Adrenal gland (tissue), 12 donors: ENCODE data around the gene EHBP1. TPM values are rescaled to one million over a fixed set of nuclear protein-coding genes. Genes with fewer than 3 reads are reported as not detected.

Source experiments
- DNase-seq, 7 donors: peaks; one replicate each; pipeline ENCODE4 v3.0.0-alpha.2; 2019 to 2020
- H3K27ac ChIP-seq, 5 donors: fragments of 200-600 bp; sonication (generic) in 4 of 5; 1 replicate in 3 of 5; 2 replicates in 2 of 5; pipeline versions ENCODE4 v1.5.1 to v1.8.0; 2016 to 2020; ENCODE audit warnings: mild to moderate bottlenecking in 1 of 5
- H3K27me3 ChIP-seq: fragments of 200-600 bp; 2 replicates; pipeline ENCODE4 v1.8.0; 2021
- H3K36me3 ChIP-seq, 2 donors: fragments of 200-600 bp; replicated peaks in 1 of 2; 1 replicate in 1 of 2; 2 replicates in 1 of 2; pipeline versions ENCODE4 v1.5.1 to v1.8.0; 2018 to 2022
- H3K4me1 ChIP-seq, 2 donors: fragments of 200-600 bp; replicated peaks in 1 of 2; 1 replicate in 1 of 2; 2 replicates in 1 of 2; pipeline versions ENCODE4 v1.5.1 to v1.8.0; 2018 to 2021
- H3K4me3 ChIP-seq, 4 donors: fragments of 200-600 bp; sonication (generic) in 3 of 4; one replicate each; pipeline ENCODE4 v1.5.1; 2016 to 2018
- H3K9me3 ChIP-seq, 3 donors: fragments of 200-600 bp; sonication (generic) in 1 of 3; replicated peaks in 1 of 3; 1 replicate in 2 of 3; 2 replicates in 1 of 3; pipeline versions ENCODE4 v1.5.1 to v1.8.0; 2016 to 2021
- CTCF ChIP-seq, 6 experiments: fragments of 450-650 bp in 4 of 6; fragments of 200-600 bp in 2 of 6; sonication (generic) in 1 of 6; IDR thresholded peaks; 1 replicate in 5 of 6; 2 replicates in 1 of 6; pipeline versions ENCODE4 v1.5.1 to v1.8.0; 2016 to 2021; ENCODE audit warnings: antibody characterized with exemption in 6 of 6, mild to moderate bottlenecking in 2 of 6, moderate library complexity in 1 of 6
- POLR2A ChIP-seq, 2 donors: fragments of 450-650 bp; IDR thresholded peaks; one replicate each; pipeline ENCODE4 v1.6.1; 2017; ENCODE audit warnings: antibody characterized with exemption in 2 of 2, mild to moderate bottlenecking in 2 of 2, moderate library complexity in 1 of 2
- WGBS, 4 donors: extraction: QIAGEN DNeasy Blood & Tissue Kit in 2 of 4; methylation state at CpG; one replicate each; pipeline versions ENCODE4 v1.1.5 to v1.1.7; 2013 to 2017; 5-methylcytosine and 5-hydroxymethylcytosine counted together
- intact Hi-C, 2 donors: fragments of 100-400 bp; cut with DNase I; formaldehyde crosslinking; loops; one replicate each; pipeline versions ENCODE4 v1.14.1 to v1.15.0; 2022 to 2023
- polyA plus RNA-seq, 3 donors: library from polyadenylated mRNA; stranded (reverse); fragments of 200-250 nt in 2 of 3; fragments of 350-450 nt in 1 of 3; fragmentation: Illumina TruSeq in 1 of 3; extraction: RNeasy Lipid Tissue Mini Kit (QIAGEN cat#74804) in 1 of 3; gene quantifications; one replicate each; pipeline ENCODE4 v1.2.3, GENCODE V29; 2013 to 2014
- total RNA-seq, 9 donors: library from RNA; depleted of rRNA in 4 of 9; stranded (reverse); fragments of >200 nt in 4 of 9; fragments of 120-200 nt in 1 of 9; fragmentation: NEBNext Ultra II Directional in 1 of 9; extraction: Animal tissue kit (Norgen Biotek cat#: 25700) in 1 of 9; gene quantifications; one replicate each; pipeline versions ENCODE4 v1.1.0 to v1.2.4, GENCODE V29; 2013 to 2023
- donor health status: healthy with polysubstance abuse.
- donor health status: Bipolar disorder and iron deficiency.
- donor health status: DM: yes; HTN: yes; CAD: no.
- donor health status: DM: no; HTN: no; CAD: no.
- donor health status: DM: no; HTN: no; CAD: no.
- donor health status: DM: yes; HTN: yes; CAD: no.

The EHBP1 gene
- total and polyA plus RNA-seq, 12 donors: 13.5 to 83.6 (median 46.3) TPM

DNA sequence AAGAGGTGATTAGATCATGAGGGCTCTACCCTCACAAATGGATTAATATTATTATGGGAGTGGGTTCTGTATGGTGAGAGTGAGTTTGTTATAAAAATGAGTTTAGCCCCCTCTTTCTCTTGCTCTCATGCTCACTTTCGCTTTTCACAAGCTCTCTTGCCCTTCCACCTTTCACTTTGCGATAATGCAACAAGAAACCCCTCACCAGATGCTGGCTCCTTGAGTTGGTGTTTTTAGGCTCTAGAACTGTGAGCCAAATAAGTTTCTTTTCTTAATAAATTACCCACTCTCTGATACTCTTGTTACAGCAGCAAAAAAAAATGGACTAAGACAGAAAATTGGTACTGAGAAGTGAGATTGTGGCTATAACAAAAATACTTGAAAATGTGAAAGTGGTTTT, 106.5 kb downstream of the EHBP1 start:
- H3K27me3 ChIP-seq: no peaks in the 10 kb centered on the region
- no peak overlapping the region for H3K4me3 ChIP-seq
- DNase-seq: no peak
- intact Hi-C loops: no loop called here
- H3K36me3 ChIP-seq: no peaks in the 10 kb centered on the region
- no peaks in the 10 kb centered on the region for H3K9me3 ChIP-seq
- H3K4me1 ChIP-seq: peaks cover 0 to 7% of the 10 kb centered on the region in 2 donors
- no peak overlapping the region for H3K27ac ChIP-seq
- TF ChIP-seq POLR2A (IDR thresholded peaks at IDR 0.05) (no peak), CTCF (IDR thresholded peaks at IDR 0.05) (no peak)
- 94 to 100% (median 97%) methylated on average over 2 of the region's 2 CpGs for WGBS, 4 donors

GRCh38 chr2:62812921-62813825, 107.7 kb downstream of the EHBP1 start:
- Histone ChIP-seq H3K27me3 (no peaks in the 10 kb centered on the region), H3K36me3 (no peaks in the 10 kb centered on the region), H3K27ac (no peak overlapping the region), H3K9me3 (no peaks in the 10 kb centered on the region), H3K4me3 (no peak overlapping the region), H3K4me1 (peaks cover 0 to 7% of the 10 kb centered on the region in 2 donors)
- WGBS, 4 donors: 80 to 82% (median 82%) methylated on average over 6 of the region's 6 CpGs
- no peak for DNase-seq
- TF ChIP-seq CTCF (IDR thresholded peaks at IDR 0.05) (no peak), POLR2A (IDR thresholded peaks at IDR 0.05) (no peak)
- intact Hi-C loops: no loop called here

DNA sequence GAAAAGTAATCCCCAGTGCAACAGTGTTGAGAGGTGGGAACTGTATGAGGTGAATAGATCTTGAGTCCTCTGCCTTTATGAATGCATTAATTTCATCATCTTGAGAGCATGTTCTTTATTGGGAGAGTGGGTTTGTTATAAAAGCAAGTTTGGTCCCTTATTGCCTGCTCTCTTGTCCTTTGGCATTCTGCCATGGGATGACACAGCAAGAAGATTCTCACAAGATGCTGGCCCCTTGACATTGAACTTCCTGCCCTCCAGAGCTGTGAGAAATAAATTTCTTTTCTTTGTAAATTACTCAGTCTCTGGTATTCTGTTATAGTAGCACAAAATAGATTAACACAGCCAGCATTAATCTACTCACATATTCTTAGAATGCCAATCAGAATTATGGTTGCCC, 108.6 kb downstream of the EHBP1 start:
- Histone ChIP-seq H3K4me1 (peaks cover 0 to 7% of the 10 kb centered on the region in 2 donors), H3K4me3 (no peak overlapping the region), H3K27ac (peak overlapping the region in 1 of 5 donors; percentile 4), H3K27me3 (no peaks in the 10 kb centered on the region), H3K9me3 (no peaks in the 10 kb centered on the region), H3K36me3 (no peaks in the 10 kb centered on the region)
- no peak for TF ChIP-seq CTCF (IDR thresholded peaks at IDR 0.05)
- no peak for TF ChIP-seq POLR2A (IDR thresholded peaks at IDR 0.05)
- intact Hi-C loops: no loop called here
- peak; percentile 20 to 63 (median 45) for DNase-seq

- H3K27ac ChIP-seq: no peak overlapping the region
- no peak for DNase-seq
- no peaks in the 10 kb centered on the region for H3K36me3 ChIP-seq
- peaks cover 0 to 7% of the 10 kb centered on the region in 2 donors for H3K4me1 ChIP-seq
- H3K4me3 ChIP-seq: no peak overlapping the region
- no peak for TF ChIP-seq POLR2A (IDR thresholded peaks at IDR 0.05)
- no peak for TF ChIP-seq CTCF (IDR thresholded peaks at IDR 0.05)
- WGBS, 4 donors: 89 to 100% (median 91%) methylated on average over 1 of the region's 1 CpG
- intact Hi-C loops: no loop called here
- no peaks in the 10 kb centered on the region for H3K9me3 ChIP-seq
- H3K27me3 ChIP-seq: no peaks in the 10 kb centered on the region
Measured at GRCh38 chr2:62817348-62817747, 111.8 kb downstream of the EHBP1 start.
